Thymus (tissue), 11 donors: Measurements from ENCODE around the gene TMEM14A. TPM values are rescaled to one million over a fixed set of nuclear protein-coding genes. Genes with fewer than 3 reads are reported as not detected.
"Not testable (repeated sequence)": the region's sequence is repeated elsewhere in the genome, so short reads cannot be mapped to it uniquely, and the experiment has no call there.

Experiments used
- DNase-seq, 9 donors: peaks; one replicate each; pipeline ENCODE4 v3.0.0-alpha.2; 2013; ENCODE audit warnings: low spot score in 9 of 9, low read depth in 6 of 9, missing footprints in 1 of 9
- H3K27ac ChIP-seq, 2 donors: one replicate each; pipeline ENCODE4 v1.5.1; 2013; ENCODE audit warnings: control low read depth in 1 of 2, low read depth in 1 of 2, low read length in 1 of 2, mild to moderate bottlenecking in 1 of 2, moderate library complexity in 1 of 2
- H3K27me3 ChIP-seq, 2 donors: one replicate each; pipeline ENCODE4 v1.5.1; 2013; ENCODE audit warnings: low read length in 1 of 2; ENCODE audit not compliant: control insufficient read depth in 2 of 2, insufficient read depth in 1 of 2
- H3K36me3 ChIP-seq, 2 donors: one replicate each; pipeline ENCODE4 v1.5.1; 2013; ENCODE audit warnings: low read length in 1 of 2, mild to moderate bottlenecking in 1 of 2, moderate library complexity in 1 of 2; ENCODE audit not compliant: control insufficient read depth in 2 of 2, insufficient read depth in 2 of 2
- H3K4me1 ChIP-seq, 2 donors: one replicate each; pipeline ENCODE4 v1.5.1; 2013; ENCODE audit warnings: low read length in 2 of 2; ENCODE audit not compliant: control insufficient read depth in 2 of 2, insufficient read depth in 2 of 2
- H3K4me3 ChIP-seq, 2 donors: one replicate each; pipeline ENCODE4 v1.5.1; 2013; ENCODE audit warnings: low read length in 2 of 2, control low read depth in 1 of 2, mild to moderate bottlenecking in 1 of 2
- H3K9me3 ChIP-seq, 2 donors: one replicate each; pipeline ENCODE4 v1.5.1; 2013; ENCODE audit warnings: low read length in 1 of 2, mild to moderate bottlenecking in 1 of 2; ENCODE audit not compliant: control insufficient read depth in 2 of 2, insufficient read depth in 1 of 2
- WGBS: extraction: QIAGEN DNeasy Blood & Tissue Kit; methylation state at CpG from one replicate; pipeline ENCODE4 v1.1.7; 2013; 5-methylcytosine and 5-hydroxymethylcytosine counted together
- polyA plus RNA-seq: library from polyadenylated mRNA; stranded (reverse); fragments of 200-250 nt; gene quantifications from one replicate; pipeline ENCODE4 v1.2.3, GENCODE V29; 2013
- total RNA-seq: library from RNA; stranded (reverse); fragments of 120-200 nt; gene quantifications from one replicate; pipeline ENCODE4 v1.2.4, GENCODE V29; 2013
- donor health status: healthy.

TMEM14A gene
- total and polyA plus RNA-seq, 2 donors: 15.1 to 25.1 TPM

DNA sequence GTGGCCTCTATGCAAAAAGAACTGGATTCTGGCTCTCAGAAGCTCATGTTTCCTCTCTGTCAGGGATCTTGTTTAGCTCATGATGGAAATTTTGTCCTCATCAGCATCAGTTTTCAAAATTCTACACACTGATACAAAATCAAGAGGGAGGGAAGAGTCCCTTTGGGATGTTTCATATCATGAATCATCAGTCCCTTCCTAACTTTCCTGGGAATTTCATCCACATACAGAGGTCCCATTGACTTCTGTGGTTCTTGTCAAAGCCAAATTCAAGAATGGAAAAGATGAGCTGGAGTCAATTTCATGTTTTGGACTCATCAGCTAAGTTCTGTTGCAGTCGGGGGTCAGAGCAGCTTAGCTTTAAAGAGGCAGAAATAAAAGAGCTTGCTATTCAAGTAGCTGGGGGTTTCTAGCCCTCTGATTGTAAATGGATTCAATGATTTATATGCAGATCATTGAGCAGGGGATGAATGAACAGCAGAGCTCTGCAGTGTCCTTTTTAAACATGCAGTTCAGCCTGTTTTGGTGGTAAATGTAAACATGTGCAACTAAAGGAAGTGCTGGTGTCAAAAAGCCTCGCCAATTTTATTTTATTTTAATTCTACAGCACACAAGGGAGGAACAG, 21.3 kb upstream of the TMEM14A start:
- Histone ChIP-seq H3K27me3 (no peaks in the 10 kb centered on the region), H3K27ac (no peak overlapping the region), H3K4me3 (no peak overlapping the region), H3K36me3 (no peaks in the 10 kb centered on the region), H3K9me3 (no peaks in the 10 kb centered on the region), H3K4me1 (no peaks in the 10 kb centered on the region)
- no peak for DNase-seq
- WGBS: 89% methylated on average over 2 of the region's 2 CpGs

DNA sequence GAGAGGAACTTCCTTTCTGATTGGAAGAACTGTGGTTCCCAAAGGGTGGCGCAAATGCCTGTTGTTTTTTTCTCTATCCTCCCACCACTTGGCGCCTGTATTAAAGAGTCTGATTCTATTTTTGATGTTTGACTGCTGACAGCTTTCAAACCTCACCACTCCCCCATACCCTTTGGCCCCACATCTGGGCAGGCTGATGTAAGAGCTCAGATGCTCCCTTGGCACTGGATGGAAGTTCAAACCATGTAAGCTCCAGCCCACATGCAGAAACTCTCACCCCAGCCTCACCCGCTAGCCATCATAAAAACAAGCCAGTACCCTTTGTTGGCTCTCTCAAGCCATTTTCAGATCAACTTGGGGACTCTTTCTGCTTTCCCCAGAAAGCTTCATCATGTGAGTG, 20.0 kb upstream of the TMEM14A start:
- H3K36me3 ChIP-seq: no peaks in the 10 kb centered on the region
- no peak overlapping the region for H3K27ac ChIP-seq
- no peaks in the 10 kb centered on the region for H3K4me1 ChIP-seq
- WGBS: 97% methylated on average over 3 of the region's 3 CpGs
- no peaks in the 10 kb centered on the region for H3K9me3 ChIP-seq
- no peak for DNase-seq
- H3K27me3 ChIP-seq: no peaks in the 10 kb centered on the region
- H3K4me3 ChIP-seq: no peak overlapping the region

DNA sequence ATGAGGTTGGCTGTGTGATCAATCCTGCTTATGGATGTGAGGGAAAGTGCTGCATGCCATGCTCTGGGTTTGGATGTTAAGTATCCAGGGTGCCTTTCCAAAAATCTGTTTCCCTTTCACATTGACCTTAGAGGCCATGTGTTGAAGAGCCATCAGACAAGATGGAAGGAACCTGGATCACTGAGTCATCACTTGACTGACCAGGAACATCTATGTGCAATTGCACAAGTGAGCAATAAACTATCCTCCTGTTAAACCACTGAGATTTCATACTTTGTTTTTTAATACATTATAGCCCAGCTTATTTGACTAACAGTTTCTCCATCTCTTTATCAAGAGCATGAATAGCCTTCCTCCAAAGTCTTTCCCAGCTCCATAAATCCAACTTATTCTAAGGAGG, 17.8 kb upstream of the TMEM14A start:
- no peaks in the 10 kb centered on the region for H3K36me3 ChIP-seq
- DNase-seq: no peak
- H3K4me3 ChIP-seq: no peak overlapping the region
- no peaks in the 10 kb centered on the region for H3K27me3 ChIP-seq
- H3K9me3 ChIP-seq: no peaks in the 10 kb centered on the region
- H3K4me1 ChIP-seq: no peaks in the 10 kb centered on the region
- H3K27ac ChIP-seq: no peak overlapping the region

DNA sequence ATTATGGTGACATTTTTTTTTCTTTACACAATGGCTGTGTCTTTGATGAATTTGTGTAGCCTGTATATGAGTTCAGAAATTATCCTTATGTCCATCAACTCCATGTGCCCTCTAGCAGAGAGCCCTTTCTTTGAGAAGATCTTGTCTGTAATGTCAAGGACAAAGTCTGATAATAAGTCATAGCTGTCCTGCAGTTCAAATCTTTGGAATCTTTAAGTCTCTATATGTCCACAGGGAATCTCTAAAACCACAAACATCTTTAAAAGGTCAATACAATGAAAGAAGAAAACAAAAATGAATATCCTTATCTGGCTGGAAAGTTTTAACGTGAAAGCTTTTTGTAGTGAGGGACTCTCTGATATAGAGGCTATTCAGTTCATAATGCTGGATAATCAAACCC, 16.9 kb upstream of the TMEM14A start:
- no peak for DNase-seq
- no peaks in the 10 kb centered on the region for H3K36me3 ChIP-seq
- no peak overlapping the region for H3K27ac ChIP-seq
- no peaks in the 10 kb centered on the region for H3K27me3 ChIP-seq
- no peaks in the 10 kb centered on the region for H3K4me1 ChIP-seq
- WGBS: 100% methylated on average over 1 of the region's 1 CpG
- no peaks in the 10 kb centered on the region for H3K9me3 ChIP-seq
- no peak overlapping the region for H3K4me3 ChIP-seq

DNA sequence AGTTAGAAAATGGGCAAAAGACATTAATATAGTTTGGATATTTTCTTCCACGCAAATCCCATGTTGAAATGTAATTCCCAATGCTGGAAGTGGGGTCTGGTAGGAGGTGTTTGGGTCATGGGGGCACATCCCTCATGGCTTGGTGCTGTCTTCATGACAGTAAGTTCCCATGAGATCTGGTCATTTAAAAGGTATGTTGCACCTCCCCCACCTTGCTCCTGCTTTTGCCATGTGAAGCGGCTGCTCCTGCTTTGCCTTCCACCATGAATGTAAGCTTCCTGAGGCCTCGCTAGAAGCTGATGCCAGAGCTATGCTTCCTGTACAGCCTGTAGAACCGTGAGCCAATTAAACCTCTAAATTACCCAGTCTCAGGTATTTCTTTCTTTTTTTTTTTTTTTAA, 16.3 kb upstream of the TMEM14A start:
- H3K9me3 ChIP-seq: no peaks in the 10 kb centered on the region
- no peaks in the 10 kb centered on the region for H3K4me1 ChIP-seq
- H3K4me3 ChIP-seq: no peak overlapping the region
- H3K27ac ChIP-seq: no peak overlapping the region
- 96% methylated on average over 4 of the region's 4 CpGs for WGBS
- no peaks in the 10 kb centered on the region for H3K36me3 ChIP-seq
- no peaks in the 10 kb centered on the region for H3K27me3 ChIP-seq
- DNase-seq: no peak

DNA sequence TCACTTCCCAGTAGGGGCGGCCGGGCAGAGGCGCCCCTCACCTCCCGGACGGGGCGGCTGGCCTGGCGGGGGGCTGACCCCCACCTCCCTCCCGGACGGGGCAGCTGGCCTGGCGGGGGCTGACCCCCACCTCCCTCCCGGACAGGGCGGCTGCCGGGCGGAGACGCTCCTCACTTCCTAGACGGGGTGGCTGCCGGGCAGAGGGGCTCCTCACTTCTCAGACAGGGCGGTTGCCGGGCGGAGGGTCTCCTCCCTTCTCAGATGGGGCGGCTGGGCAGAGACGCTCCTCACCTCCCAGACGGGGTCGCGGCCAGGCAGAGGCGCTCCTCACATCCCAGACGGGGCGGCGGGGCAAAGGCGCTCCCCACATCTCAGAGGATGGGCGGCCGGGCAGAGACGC, 15.0 kb upstream of the TMEM14A start:
- not testable (repeated sequence) for H3K9me3 ChIP-seq, DNase-seq, H3K36me3 ChIP-seq, H3K27ac ChIP-seq, H3K27me3 ChIP-seq, H3K4me1 ChIP-seq, H3K4me3 ChIP-seq
- 98% methylated on average over 16 of the region's 33 CpGs for WGBS

DNA sequence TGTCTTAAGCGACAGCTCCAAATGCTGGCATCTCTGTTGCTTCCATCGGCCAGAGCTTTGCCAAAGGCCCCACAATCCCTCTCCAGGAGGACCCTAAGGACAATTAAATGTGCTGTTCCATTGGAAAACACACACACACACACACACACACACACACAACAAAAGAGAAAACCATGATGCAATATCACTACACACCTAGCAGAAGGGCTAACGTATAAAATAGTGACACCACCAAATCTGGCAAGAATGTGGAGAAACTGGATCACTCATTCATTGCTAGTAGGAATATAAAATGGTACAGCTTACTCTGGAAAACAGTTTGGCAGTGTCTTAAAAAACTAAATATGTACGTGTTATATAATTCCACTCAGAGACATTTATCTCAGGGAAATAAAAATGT, 13.0 kb upstream of the TMEM14A start:
- no peak for DNase-seq

DNA sequence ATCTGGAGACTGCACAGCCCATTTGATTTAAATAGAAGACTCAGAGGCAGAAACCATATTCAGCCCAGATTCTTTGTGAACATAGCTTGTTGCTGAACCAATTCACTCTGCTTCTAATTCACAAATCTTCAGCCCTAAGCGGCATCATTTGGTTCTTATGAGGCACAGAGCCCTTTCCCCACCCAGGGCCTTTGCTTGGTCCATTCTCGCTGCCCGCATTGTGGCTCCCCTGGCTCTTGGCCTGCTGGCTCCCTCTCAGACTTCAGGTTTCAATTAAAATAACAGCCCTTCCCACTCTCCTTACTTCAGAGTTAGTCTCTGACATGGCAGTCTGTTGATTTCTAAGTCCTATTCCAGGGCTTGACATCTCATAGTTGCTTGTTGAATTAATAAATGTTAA, 9.4 kb upstream of the TMEM14A start:
- H3K27ac ChIP-seq: no peak overlapping the region
- no peak for DNase-seq
- H3K36me3 ChIP-seq: no peaks in the 10 kb centered on the region
- H3K27me3 ChIP-seq: peaks cover 0 to 7% of the 10 kb centered on the region in 2 donors
- H3K9me3 ChIP-seq: no peaks in the 10 kb centered on the region
- 78% methylated on average over 3 of the region's 3 CpGs for WGBS
- no peak overlapping the region for H3K4me3 ChIP-seq
- H3K4me1 ChIP-seq: peaks cover 0 to 24% of the 10 kb centered on the region in 2 donors

More for the DNA sequence above, 13.0 kb upstream of the TMEM14A start:
- Histone ChIP-seq H3K27me3 (no peaks in the 10 kb centered on the region), H3K27ac (no peak overlapping the region), H3K4me1 (no peaks in the 10 kb centered on the region), H3K4me3 (no peak overlapping the region), H3K36me3 (no peaks in the 10 kb centered on the region), H3K9me3 (no peaks in the 10 kb centered on the region)
- 97% methylated on average over 4 of the region's 4 CpGs for WGBS

DNA sequence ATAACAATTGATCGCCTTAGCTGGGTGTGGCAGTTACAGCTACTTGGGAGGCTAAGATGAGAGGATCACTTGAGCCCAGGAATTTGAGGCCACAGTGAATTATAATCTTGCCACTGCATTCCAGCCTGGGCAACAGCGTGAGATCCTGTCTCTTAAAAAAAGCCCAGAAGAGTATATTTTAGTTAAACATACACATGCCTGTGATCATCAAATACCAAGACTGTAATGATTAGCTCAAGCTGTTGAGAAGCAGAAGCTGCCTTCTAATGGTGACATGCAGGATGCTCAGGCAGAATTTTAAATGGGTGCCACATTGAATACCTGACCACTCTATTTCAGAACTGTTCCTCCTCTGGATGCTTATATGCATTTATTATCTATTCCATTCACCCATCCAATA, 8.9 kb upstream of the TMEM14A start:
- Histone ChIP-seq H3K4me1 (peaks cover 0 to 24% of the 10 kb centered on the region in 2 donors), H3K36me3 (no peaks in the 10 kb centered on the region), H3K27me3 (peaks cover 0 to 7% of the 10 kb centered on the region in 2 donors), H3K9me3 (no peaks in the 10 kb centered on the region), H3K4me3 (no peak overlapping the region), H3K27ac (no peak overlapping the region)
- WGBS: 96% methylated on average over 2 of the region's 2 CpGs
- DNase-seq: no peak
